ENCODE measurements around the gene SLC25A4. TPM values are rescaled to one million over a fixed set of nuclear protein-coding genes. Genes with fewer than 3 reads are reported as not detected.
A peak's percentile ranks its signal among the peaks of the same experiment; 100 is the strongest.

SLC25A4 gene
- total RNA-seq, 2 donors from 2014 or later, result 35.0 to 44.6 TPM

DNA sequence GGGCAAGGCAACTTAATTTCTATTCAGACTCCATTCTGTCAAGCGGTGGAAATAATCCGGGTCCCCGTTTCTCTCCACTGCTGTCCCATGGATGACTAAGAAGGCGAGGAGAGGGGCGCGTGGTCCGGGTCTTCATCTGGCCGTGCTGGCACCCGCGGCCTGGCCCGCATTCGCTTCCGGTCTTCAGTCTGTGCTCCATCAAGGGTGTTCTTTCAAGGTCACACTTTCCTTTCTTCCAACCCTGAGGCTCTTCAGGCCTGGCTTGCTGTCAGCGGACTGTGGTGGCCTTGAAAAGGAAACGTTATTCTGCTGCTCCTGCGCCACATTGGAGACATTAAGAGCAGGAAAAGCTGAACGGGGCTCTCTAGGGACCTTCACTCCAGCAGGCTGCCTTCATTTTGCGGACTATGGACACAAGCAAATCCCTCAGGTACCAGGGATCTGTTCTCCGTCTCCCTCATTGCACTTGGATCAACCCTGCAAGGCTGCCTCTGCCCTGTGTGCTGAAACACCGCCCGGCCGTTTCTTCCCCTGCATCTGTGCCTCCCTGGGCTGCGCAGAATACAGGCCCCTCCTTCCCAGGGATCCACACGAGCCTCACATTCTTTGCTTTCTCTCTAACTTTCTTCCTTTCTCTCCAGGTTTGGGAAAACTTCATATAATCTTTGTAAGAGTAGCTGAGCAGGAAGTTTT, 5.7 kb upstream of the SLC25A4 start:
- Histone ChIP-seq H3K27me3 (no peaks in the 10 kb centered on the region), H3K4me1 (no peaks in the 10 kb centered on the region), H3K27ac (no peak overlapping the region), H3K36me3 (no peaks in the 10 kb centered on the region), H3K9me3 (no peaks in the 10 kb centered on the region), H3K9ac (ENCODE audit: low read depth in 2 of 2, low read length in 2 of 2) (no peak overlapping the region), H3K4me3 (no peak overlapping the region)
- TF ChIP-seq, protein P1, sequence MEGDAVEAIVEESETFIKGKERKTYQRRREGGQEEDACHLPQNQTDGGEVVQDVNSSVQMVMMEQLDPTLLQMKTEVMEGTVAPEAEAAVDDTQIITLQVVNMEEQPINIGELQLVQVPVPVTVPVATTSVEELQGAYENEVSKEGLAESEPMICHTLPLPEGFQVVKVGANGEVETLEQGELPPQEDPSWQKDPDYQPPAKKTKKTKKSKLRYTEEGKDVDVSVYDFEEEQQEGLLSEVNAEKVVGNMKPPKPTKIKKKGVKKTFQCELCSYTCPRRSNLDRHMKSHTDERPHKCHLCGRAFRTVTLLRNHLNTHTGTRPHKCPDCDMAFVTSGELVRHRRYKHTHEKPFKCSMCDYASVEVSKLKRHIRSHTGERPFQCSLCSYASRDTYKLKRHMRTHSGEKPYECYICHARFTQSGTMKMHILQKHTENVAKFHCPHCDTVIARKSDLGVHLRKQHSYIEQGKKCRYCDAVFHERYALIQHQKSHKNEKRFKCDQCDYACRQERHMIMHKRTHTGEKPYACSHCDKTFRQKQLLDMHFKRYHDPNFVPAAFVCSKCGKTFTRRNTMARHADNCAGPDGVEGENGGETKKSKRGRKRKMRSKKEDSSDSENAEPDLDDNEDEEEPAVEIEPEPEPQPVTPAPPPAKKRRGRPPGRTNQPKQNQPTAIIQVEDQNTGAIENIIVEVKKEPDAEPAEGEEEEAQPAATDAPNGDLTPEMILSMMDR (IDR thresholded peaks at IDR 0.05), result no peak
- no peak for DNase-seq
- intact Hi-C loops (cut with DNase I), result no loop called here

DNA sequence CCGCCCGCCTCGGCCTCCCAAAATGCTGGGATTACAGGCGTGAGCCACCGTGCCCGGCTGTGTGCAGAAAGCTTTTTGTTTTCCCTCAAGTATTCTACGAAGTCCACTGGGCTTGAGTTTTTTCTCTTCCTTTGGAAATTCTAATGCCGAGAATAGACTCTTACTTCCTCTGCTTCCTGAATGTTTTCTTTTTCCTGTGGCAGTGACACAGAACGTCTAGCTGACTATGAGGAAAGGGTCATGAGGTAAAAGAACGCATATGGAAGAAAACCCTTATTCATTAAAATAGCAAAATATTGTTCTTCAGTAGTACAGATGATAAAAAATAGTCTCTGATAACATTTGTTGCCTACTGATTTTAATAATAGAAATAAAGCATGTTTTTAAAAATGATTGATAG, 4.9 kb upstream of the SLC25A4 start:
- TF ChIP-seq, protein P1 (IDR thresholded peaks at IDR 0.05), result no peak
- Histone ChIP-seq H3K4me3 (no peak overlapping the region), H3K27me3 (no peaks in the 10 kb centered on the region), H3K9ac (ENCODE audit: low read depth in 2 of 2, low read length in 2 of 2) (no peak overlapping the region), H3K27ac (no peak overlapping the region), H3K9me3 (no peaks in the 10 kb centered on the region), H3K4me1 (no peaks in the 10 kb centered on the region), H3K36me3 (no peaks in the 10 kb centered on the region)
- intact Hi-C loops (cut with DNase I), result no loop called here
- DNase-seq, result no peak

DNA sequence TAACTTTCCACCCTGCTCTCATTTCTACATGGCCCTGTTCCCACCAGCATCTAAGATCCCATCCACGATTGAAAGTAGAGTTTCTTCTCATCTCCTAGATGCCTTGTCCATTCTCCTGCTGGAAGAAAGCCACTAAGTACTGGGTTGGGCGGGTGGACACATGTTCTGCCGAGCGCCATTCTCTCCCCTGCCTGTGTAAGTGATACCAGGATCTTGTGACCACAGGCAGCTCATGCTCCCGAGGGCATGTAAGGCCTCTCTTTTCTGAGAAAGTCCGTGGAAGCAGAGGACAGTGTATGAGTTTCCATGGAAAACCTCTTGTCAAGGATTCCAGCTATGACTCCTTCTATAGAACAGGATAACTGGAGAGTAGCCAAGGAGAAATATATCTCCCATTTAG, 3.3 kb upstream of the SLC25A4 start:
- intact Hi-C loops (cut with DNase I), result no loop called here
- Histone ChIP-seq H3K27ac (no peak overlapping the region), H3K9me3 (no peaks in the 10 kb centered on the region)

DNA sequence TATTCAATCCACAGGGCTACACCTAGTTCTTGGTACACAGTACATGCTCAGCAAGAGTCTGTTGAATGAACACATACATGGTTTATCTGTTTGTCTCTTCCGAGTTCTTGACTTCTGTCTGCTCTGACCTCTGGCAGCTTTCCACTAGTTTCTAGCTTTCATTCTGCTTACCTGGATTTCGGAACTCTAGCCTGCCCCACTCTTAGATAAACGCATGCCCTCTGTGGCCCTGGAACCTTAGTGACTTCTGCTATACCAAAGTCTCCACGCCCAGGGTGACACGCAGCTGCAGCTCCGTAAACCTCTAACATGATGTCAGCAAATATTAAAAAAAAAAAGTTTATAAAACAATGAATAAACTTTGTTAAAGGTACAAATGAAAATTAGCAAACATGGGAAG, 1.3 kb upstream of the SLC25A4 start:
- TF ChIP-seq, protein P1 (IDR thresholded peaks at IDR 0.05), result no peak
- intact Hi-C loops (cut with DNase I), result no loop called here
- no peaks in the 10 kb centered on the region for H3K9me3 ChIP-seq
- H3K4me1 ChIP-seq, result no peaks in the 10 kb centered on the region
- H3K9ac ChIP-seq (ENCODE audit: low read depth in 2 of 2, low read length in 2 of 2), result no peak overlapping the region
- no peaks in the 10 kb centered on the region for H3K36me3 ChIP-seq
- H3K27me3 ChIP-seq, result no peaks in the 10 kb centered on the region
- DNase-seq, result no peak
- no peak overlapping the region for H3K27ac ChIP-seq
- no peak overlapping the region for H3K4me3 ChIP-seq

More for the DNA sequence above, 3.3 kb upstream of the SLC25A4 start:
- TF ChIP-seq, protein P1 (IDR thresholded peaks at IDR 0.05), result no peak
- Histone ChIP-seq H3K27me3 (no peaks in the 10 kb centered on the region), H3K9ac (ENCODE audit: low read depth in 2 of 2, low read length in 2 of 2) (no peak overlapping the region), H3K36me3 (no peaks in the 10 kb centered on the region), H3K4me3 (no peak overlapping the region), H3K4me1 (no peaks in the 10 kb centered on the region)
- no peak for DNase-seq

DNA sequence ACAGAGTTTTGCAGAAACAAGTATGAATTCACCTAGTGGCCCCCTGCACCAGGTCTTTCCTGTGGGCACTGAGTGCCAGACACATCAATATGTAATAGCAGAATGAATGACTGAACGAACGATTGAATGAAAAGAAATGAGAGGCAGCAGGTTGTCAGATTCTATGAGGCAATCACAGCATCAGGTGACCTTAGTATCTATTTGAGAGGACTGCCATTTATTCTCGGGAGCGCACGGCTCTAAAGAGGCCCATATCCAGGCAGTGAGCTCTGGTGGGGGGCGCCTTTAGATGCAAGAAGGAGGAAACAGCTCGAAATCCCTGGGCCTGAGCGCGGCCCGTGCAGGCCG, 528 bp upstream of the SLC25A4 start:
- intact Hi-C loops (cut with DNase I), result no loop called here
- Histone ChIP-seq H3K9me3 (no peaks in the 10 kb centered on the region), H3K27me3 (no peaks in the 10 kb centered on the region), H3K36me3 (no peaks in the 10 kb centered on the region), H3K27ac (peak overlapping the region; percentile 76), H3K4me1 (no peaks in the 10 kb centered on the region), H3K9ac (ENCODE audit: low read depth in 2 of 2, low read length in 2 of 2) (peak overlapping the region; percentile 72 to 90), H3K4me3 (peak overlapping the region; percentile 68)
- no peak for DNase-seq
- TF ChIP-seq, protein P1 (IDR thresholded peaks at IDR 0.05), result no peak

Measured in colonic mucosa (tissue), 4 donors.